GM10266 (cell line): Measurements from ENCODE around the gene KIF4A.

Experiments used
- DNase-seq: peaks from one replicate; pipeline ENCODE4 v3.0.0; 2012; ENCODE audit errors: extremely low spot score
- CTCF ChIP-seq: IDR thresholded peaks from 2 replicates; pipeline ENCODE4 v1.5.1; 2012; ENCODE audit warnings: mild to moderate bottlenecking, low read depth; ENCODE audit not compliant: control insufficient read depth, insufficient read depth; ENCODE audit errors: missing control alignments

The KIF4A gene

GRCh38 chrX:70468709-70469108 lies 178.8 kb downstream of the KIF4A start:
- TF ChIP-seq CTCF: no peak
- no peak for DNase-seq
